DMS 273 treated with DMSO at 0.1 percent for 48 hours (cell line): ENCODE data around the gene UCP2.
"Not testable (repeated sequence)": the region's sequence is repeated elsewhere in the genome, so short reads cannot be mapped to it uniquely, and the experiment has no call there.

Experiments
- DNase-seq: peaks from one replicate; lab custom pipeline; 2025; lab: John Stamatoyannopoulos, UW

Gene UCP2

DNA sequence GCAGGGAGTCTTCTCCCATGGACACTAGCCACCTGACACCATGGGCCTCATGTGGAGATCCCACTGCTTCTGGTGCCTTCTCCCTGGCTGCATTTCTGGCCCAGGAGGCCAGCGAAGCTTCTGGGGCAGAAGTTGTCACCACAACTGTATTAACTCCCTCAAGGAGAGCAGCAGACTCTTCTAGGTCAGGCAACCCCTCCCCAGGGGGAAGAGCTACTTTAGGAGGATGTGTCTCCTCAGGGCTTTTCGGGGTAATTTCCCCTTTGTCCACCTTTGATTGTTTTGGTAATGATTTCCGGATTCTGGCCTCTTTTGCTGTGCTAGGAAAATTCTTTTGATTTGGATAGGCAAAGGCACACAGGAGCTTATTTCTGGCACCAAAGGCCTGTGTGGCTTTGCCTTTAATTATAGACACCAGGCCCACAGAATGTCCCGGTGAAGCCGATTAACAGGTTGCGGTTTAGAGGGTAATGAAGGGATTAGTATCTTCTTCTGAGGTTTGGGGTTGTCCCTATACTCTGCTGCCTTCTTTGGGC is 8.9 kb upstream of the UCP2 start:
- no peak for DNase-seq

DNA sequence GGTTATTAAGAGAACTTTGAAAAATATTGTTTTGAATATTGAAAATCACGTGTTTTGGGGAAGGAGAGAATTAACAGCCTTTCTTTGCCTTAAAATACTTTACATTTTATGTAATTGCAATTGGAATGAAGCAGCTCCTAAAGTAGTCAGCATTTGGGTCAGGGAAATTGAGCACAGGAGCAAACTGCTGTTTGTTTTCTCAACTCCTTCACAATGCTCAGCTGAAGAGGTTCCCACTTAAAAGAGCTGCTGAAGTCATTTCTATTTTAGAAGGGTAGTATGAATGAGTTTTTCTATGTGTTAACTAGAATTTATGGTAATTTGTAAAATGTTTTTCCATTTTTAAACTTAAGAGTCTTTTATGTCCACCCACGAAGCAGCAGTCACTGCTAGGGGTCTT is 8.1 kb upstream of the UCP2 start:
- DNase-seq: no peak

DNA sequence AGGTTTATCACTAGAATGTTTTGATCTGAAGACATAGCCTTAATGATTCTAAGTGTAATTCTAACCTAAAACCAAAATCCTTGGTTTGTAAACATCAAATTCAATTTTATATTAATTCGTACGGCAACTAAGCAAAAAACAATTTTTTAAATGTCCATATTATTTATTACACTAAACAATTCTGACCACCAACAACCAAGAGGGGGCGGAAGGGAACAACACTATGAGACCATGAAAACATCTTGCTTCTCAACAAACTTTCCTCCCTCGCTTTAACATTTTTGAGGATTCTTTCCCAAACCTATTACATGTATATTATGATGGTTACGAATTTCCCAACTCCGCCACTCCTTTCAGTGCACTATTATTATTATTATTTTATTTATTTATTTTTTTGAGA is 6.5 kb upstream of the UCP2 start:
- DNase-seq: no peak

DNA sequence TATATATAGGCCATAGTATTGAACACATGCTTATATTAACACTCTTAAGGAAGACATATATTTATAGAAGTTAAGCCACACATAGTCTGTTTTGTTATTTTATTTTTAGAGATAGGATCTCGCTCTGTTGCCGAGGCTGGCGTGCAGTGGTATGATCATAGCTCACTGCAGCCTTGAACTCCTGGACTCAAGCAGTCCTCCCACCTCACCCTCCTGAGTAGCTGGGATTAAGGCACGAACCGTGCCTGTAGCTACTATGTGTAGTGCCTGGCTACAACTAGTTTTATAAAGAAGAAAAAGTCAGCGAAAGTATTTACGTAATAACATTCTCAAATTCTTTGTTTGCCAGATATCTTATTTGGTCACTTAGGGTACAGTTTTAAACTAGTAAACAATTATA is 5.6 kb upstream of the UCP2 start:
- no peak for DNase-seq

DNA sequence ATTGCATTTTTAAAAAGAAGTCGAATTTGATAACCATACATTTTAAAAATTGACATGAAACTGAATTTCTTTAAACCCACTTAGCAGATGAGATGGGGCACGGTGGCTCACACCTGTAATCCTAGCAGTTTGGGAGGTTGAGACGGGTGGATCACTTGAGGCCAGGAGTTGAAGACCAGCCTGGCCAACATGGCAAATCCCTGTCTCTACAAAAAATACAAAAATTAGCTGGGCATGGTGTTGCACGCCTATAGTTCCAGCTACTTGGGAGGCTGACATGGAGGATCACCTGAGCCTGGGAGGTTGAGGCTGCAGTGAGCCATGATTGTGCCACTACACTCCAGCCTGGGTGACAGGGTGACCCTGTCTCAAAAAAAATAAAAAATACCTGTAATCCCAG is 3.0 kb upstream of the UCP2 start:
- not testable (repeated sequence) for DNase-seq

- DNase-seq: peak; percentile 78
These were observed 1.3 kb upstream of the UCP2 start for GRCh38 chr11:73983741-73984538.

DNA sequence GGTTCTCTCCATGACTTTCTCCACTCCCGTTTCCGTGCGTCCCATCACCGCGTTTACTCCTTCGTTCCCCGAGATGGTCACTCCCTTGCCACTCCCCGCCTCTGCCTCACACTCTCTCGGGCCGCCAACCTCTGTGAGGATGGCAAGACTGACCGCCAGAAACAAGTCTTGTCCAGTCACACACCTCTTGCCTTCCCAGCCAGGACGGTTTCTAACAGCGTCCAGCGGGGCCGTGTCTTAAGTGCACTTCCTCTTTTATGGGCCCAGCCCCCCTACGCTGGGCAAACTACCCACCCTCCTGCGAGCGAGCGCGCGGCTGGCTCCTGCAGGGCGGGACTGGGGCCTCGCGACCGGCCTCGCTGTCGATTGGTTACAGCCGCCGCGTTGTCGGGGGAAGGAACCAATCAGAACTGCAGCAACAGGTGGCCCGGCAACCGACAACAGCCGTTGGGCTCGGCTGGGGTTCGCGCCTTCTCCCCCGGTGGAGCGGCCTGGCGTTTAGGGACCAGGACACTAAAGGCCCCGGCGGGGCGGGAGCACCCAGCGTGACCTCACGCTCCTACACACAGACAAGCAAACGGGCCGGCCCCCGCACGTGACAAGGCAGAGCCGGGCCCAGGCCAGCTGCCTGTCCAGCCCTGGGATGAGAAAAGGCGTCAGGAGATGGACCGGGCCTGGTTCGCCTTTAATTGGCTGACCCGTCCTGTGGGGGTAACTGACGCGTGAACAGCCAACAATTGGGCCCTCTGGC is 522 bp upstream of the UCP2 start:
- DNase-seq: peak; percentile 91

DNA sequence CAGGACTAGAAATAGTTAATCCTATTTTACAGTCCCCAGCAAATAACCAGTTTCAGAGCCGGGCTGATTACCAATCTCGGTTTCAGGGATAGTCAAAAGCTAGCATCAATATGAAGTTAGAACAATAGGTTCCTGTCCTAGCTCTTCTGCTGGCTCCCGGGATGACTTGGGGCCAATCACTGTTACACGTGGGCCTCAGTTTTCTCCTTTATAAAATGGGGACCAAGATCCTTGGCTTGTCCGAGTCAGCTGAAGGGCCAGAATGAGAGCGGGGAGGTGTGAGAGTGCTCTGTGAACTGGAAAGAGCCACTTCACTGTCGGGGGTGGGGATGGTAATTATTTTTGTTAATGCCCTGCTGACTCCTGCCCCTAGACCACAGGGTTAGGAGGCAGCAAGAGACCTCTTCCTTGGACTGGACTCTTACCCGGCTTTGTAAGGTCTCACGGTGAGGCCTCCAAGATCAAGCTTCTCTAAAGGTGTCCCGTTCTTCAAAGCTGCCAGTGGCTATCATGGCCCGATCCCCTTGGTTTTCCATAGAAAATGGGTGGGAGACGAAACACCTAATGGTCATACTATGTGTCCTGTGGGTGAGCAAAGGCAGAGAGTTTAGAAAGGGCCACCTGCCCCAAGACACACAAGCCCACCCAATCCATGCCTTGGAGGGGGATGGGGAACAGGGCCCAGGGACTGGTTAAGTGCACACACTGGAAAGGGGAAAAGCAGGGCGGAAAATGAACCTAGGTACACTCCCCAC is 1.4 kb downstream of the UCP2 start:
- DNase-seq: no peak

GRCh38 chr11:73980001-73980961 is 2.4 kb downstream of the UCP2 start:
- DNase-seq: no peak

- DNase-seq: no peak
These were observed 4.0 kb downstream of the UCP2 start for GRCh38 chr11:73978576-73979086.

DNA sequence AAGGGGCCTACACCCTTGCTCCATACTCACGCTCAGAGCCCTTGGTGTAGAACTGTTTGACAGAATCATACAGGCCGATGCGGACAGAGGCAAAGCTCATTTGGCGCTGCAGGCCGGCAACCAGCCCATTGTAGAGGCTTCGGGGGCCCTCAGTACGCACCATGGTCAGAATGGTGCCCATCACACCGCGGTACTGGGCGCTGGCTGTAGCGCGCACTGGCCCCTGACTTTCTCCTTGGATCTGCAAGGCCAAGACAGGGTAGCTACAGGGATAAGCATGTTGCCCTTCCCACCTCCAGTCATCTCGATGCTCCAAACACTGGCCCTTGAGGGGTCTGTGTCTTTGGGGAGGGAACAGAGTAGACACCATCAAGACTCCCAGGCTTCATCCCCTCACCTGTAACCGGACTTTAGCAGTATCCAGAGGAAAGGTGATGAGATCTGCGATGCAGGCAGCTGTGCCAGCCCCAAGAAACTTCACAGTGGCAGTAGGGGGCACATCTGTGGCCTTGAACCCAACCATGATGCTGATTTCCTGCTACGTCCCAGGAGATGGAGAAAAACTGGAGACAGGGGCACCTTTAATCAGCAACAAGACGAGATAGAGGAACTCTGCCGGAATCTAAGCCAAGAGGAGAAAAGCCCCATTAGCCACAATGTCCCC is 4.7 kb downstream of the UCP2 start:
- DNase-seq: no peak

- no peak for DNase-seq
These were observed 6.0 kb downstream of the UCP2 start for GRCh38 chr11:73976451-73977151.

GRCh38 chr11:73975479-73975757 is 7.2 kb downstream of the UCP2 start:
- DNase-seq: no peak

DNA sequence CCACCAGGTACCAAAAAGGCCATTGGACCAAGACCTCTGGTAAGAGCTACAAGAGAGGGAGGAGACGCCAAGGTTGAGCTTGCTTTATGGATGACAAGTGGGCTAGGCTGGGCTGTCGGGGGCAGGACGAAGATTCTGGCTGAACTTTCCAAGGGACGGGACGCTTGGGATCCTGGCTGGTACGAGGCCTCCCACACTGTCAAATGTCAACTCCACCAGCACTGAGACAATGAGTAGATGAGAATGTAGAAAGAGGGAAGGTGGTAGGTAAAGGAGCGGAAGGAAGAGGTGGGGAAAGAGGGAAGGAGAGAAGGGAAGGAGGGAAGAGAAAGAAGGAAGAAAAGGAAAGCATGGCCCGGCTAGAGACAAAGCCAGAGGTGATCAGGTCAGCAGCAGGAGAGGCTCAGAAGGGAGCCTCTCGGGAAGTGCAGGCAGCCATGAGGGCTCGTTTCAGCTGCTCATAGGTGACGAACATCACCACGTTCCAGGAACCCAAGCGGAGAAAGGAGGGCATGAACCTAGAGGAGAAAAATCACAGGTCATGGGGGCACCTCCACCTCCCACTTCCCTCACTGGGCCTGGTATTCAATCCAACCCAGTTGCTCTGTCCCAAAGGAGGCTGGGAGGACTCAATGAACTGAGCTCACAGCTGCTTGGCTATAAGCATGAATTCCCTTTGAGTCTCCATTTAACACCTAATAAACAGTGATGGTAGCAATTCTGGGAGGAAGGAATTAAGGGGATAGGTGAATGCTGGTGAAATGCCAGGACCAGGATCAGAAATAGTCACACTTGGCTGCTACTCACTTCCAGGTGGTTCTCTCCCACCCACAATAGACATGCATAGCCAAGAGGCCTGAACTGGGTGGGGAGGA is 7.8 kb downstream of the UCP2 start:
- DNase-seq: no peak

DNA sequence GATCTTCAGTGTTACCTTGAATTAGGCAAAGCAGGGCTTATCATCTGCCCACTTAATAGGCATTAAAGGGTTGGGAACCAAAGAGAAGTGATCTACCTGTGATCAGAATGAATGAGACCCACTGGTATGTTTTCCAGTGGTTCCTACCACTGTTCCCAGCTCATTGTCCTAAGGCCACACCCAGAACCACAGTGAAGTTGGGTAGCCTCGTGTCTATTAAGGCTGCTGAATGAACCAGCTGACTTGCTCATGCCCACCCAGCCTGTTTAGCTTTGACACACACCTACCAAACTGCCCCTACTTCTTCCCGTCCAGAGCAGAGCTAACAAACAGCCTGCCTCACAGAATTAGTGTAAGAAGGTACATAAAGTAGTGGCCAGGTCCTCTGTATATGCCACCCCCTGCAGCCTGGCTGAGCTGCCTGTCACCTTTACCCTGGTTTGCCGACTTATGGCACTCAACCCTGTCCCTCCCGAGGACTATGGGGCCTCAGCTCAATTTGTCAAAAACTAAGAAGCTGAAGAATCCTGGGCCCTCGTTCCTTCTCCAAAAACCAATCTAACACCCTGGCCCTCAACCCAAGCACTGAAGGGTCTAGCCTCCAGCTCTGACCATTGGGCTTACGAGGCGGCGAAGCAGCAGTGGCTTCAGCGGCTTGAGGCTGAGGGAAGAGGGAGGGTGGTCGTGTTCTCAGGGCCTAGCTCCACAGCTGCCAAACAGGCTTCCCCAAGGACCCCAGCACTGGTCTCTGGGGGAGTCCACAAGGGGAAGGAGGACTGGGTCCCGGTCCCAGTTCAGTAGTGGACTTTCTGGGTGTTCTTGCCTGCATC is 9.8 kb downstream of the UCP2 start:
- no peak for DNase-seq

DNA sequence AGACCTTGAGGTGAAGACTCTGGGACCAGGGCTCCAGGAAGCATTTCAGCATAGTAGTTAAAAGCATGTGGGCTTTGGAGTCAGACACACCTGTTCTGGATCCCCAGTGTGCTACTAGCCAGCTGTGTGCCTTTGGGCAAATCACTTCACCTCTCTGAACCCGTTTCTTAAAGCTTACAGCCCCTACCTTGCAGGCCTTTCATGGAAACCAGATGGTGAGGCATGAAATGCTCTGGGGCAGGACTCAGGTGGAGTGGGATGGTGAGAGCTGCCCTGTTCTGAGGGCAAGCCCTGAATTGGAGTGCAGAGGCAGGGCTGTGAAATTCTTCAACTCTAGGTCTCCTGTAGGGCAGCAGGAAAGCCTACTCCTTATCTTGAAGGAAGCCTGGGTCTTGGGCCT is 10.5 kb downstream of the UCP2 start:
- DNase-seq: no peak

GRCh38 chr11:73971175-73971719 is 11.4 kb downstream of the UCP2 start:
- DNase-seq: no peak
